Transverse colon (tissue), 4 donors: Measurements from ENCODE around the gene ITGA8. TPM values are rescaled to one million over a fixed set of nuclear protein-coding genes. Genes with fewer than 3 reads are reported as not detected.

Experiments used
- DNase-seq: peaks from one replicate; pipeline ENCODE4 v3.0.0-alpha.2; 2019
- H3K27ac ChIP-seq, 4 donors: fragments of 200-600 bp; sonication (generic); 2 replicates each; pipeline ENCODE4 v1.5.1; 2016 to 2018; ENCODE audit warnings: inconsistent platforms in 4 of 4
- H3K27me3 ChIP-seq: fragments of 200-600 bp; sonication (generic); 2 replicates; pipeline ENCODE4 v1.5.1; 2017; ENCODE audit warnings: inconsistent platforms
- H3K36me3 ChIP-seq, 4 donors: fragments of 200-600 bp; sonication (generic); 2 replicates each; pipeline ENCODE4 v1.5.1; 2017 to 2019; ENCODE audit warnings: inconsistent platforms in 4 of 4
- H3K4me1 ChIP-seq, 4 donors: fragments of 200-600 bp; sonication (generic); 2 replicates each; pipeline ENCODE4 v1.5.1; 2017 to 2020; ENCODE audit warnings: inconsistent platforms in 4 of 4
- H3K4me3 ChIP-seq, 4 donors: fragments of 200-600 bp; sonication (generic); 1 replicate in 1 of 4; 2 replicates in 3 of 4; pipeline versions ENCODE4 v1.5.1 to v1.6.1; 2017 to 2019; ENCODE audit warnings: inconsistent platforms in 4 of 4
- H3K9me3 ChIP-seq, 2 donors: fragments of 200-600 bp; sonication (generic); 2 replicates each; pipeline ENCODE4 v1.5.1; 2017 to 2019; ENCODE audit warnings: inconsistent platforms in 2 of 2
- CTCF ChIP-seq, 5 experiments: fragments of 200-600 bp in 3 of 5; fragments of 450-650 bp in 2 of 5; sonication (generic) in 3 of 5; IDR thresholded peaks; 1 replicate in 2 of 5; 2 replicates in 3 of 5; pipeline ENCODE4 v1.5.1; 2016 to 2017; ENCODE audit warnings: antibody characterized with exemption in 5 of 5, inconsistent platforms in 3 of 5, mild to moderate bottlenecking in 2 of 5, moderate library complexity in 1 of 5
- EP300 ChIP-seq: sonication (generic); formaldehyde crosslinking; IDR thresholded peaks from one replicate; pipeline ENCODE4 v1.6.1; 2017; ENCODE audit warnings: antibody characterized with exemption, low read depth
- POLR2A ChIP-seq: fragments of 450-650 bp; IDR thresholded peaks from one replicate; pipeline ENCODE4 v1.6.1; 2016; ENCODE audit warnings: antibody characterized with exemption, mild to moderate bottlenecking, moderate library complexity
- POLR2AphosphoS5 ChIP-seq, 3 donors: sonication (generic); formaldehyde crosslinking; IDR thresholded peaks; one replicate each; pipeline ENCODE4 v1.6.1; 2016; ENCODE audit warnings: antibody characterized with exemption in 3 of 3
- WGBS, 2 donors: methylation state at CpG; one replicate each; pipeline ENCODE4 v1.1.5; 2018; ENCODE audit warnings: low coverage in 1 of 2; 5-methylcytosine and 5-hydroxymethylcytosine counted together
- in situ Hi-C, 4 donors: fragments of 200-750 bp; cut with MboI; loops; one replicate each; pipeline versions ENCODE4 v1.15.0 to v1.15.1; 2017; ENCODE audit warnings: low sequenced_read_pairs in 3 of 4, low pct_ligation_motif_present in 1 of 4, low pct_unique_long_range_greater_than_20kb in 1 of 4
- intact Hi-C: fragments of 100-400 bp; cut with DNase I; formaldehyde crosslinking; loops from one replicate; pipeline ENCODE4 v1.15.1; 2023; ENCODE audit warnings: low total_unique reads
- total RNA-seq, 4 donors: library from RNA; depleted of rRNA; stranded (reverse); fragments of >200 nt; gene quantifications; one replicate each; pipeline ENCODE4 v1.1.0, GENCODE V29; 2016

The ITGA8 gene
- total RNA-seq, 4 donors from 2014 or later, result 1.4 to 4.9 (median 3.3) TPM; not detected in 1

DNA sequence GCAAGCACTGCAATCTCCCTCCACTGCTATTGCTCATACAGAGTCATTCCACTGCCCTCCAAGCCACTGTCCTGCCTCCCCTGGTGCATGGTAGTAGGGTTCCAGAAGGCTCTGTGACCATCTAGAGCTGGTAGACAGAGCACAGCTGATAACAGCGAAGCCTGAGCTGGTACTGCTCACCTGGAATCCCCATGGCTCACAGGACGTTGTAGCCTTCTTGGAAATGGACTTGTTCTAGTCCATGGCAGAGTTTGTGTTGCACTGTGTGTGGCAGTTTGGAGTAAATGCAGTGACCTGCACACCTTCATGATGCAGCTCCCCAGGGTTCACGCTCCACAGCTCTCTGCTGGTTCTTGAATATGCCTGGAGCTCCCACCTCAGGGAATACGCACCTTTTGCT is 67.0 kb downstream of the ITGA8 start:
- no peaks in the 10 kb centered on the region for H3K36me3 ChIP-seq
- WGBS, 2 donors, result 82 to 89% methylated on average over 3 to 4 of the region's 4 CpGs
- H3K27me3 ChIP-seq, result no peaks in the 10 kb centered on the region
- DNase-seq, result no peak
- H3K4me1 ChIP-seq, result no peaks in the 10 kb centered on the region
- in situ Hi-C loops, result no loop called here
- H3K4me3 ChIP-seq, result no peak overlapping the region
- intact Hi-C loops, result no loop called here
- H3K27ac ChIP-seq, result no peak overlapping the region
- no peaks in the 10 kb centered on the region for H3K9me3 ChIP-seq
- TF ChIP-seq EP300, result no peak
- TF ChIP-seq POLR2A, result no peak

DNA sequence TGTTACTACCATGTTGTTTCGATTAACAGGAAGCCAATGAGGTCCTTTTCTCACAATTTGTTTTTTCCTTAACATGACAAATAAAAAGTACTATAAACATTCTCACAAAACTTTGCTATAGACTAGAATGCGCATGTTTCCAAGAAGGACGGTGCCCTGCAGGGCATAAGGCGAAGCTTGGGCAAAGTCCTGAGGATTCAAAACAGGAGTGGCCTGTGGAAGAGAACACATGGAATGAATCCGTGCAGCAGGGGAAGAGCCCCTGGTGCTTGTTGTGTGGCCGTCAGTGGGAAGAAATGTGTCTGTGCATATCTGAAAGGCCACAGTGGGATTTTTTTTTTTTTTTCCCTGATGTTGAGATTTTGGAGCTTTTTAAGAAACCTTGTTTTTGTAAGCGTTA is 67.6 kb downstream of the ITGA8 start:
- no peaks in the 10 kb centered on the region for H3K27me3 ChIP-seq
- in situ Hi-C loops (no loop called here), intact Hi-C loops (no loop called here)
- no peak for DNase-seq
- WGBS, 2 donors, result 67 to 76% methylated on average over 7 of the region's 7 CpGs
- no peaks in the 10 kb centered on the region for H3K4me1 ChIP-seq
- H3K9me3 ChIP-seq, result no peaks in the 10 kb centered on the region
- H3K4me3 ChIP-seq, result no peak overlapping the region
- no peaks in the 10 kb centered on the region for H3K36me3 ChIP-seq
- TF ChIP-seq EP300, result no peak
- no peak for TF ChIP-seq POLR2A
- TF ChIP-seq POLR2AphosphoS5 (IDR thresholded peaks at IDR 0.05), result no peak
- TF ChIP-seq CTCF (IDR thresholded peaks at IDR 0.05), result no peak
- no peak overlapping the region for H3K27ac ChIP-seq

- no peaks in the 10 kb centered on the region for H3K36me3 ChIP-seq
- WGBS, 2 donors, result 50 to 75% methylated on average over 6 of the region's 6 CpGs
- no peaks in the 10 kb centered on the region for H3K27me3 ChIP-seq
- H3K4me3 ChIP-seq, result no peak overlapping the region
- TF ChIP-seq EP300 (no peak), CTCF (IDR thresholded peaks at IDR 0.05) (no peak), POLR2A (no peak), POLR2AphosphoS5 (IDR thresholded peaks at IDR 0.05) (no peak)
- intact Hi-C loops, result no loop called here
- no peaks in the 10 kb centered on the region for H3K4me1 ChIP-seq
- DNase-seq, result no peak
- in situ Hi-C loops, result no loop called here
- H3K9me3 ChIP-seq, result no peaks in the 10 kb centered on the region
- H3K27ac ChIP-seq, result no peak overlapping the region
Observed at GRCh38 chr10:15651175-15651574, 68.5 kb downstream of the ITGA8 start.

DNA sequence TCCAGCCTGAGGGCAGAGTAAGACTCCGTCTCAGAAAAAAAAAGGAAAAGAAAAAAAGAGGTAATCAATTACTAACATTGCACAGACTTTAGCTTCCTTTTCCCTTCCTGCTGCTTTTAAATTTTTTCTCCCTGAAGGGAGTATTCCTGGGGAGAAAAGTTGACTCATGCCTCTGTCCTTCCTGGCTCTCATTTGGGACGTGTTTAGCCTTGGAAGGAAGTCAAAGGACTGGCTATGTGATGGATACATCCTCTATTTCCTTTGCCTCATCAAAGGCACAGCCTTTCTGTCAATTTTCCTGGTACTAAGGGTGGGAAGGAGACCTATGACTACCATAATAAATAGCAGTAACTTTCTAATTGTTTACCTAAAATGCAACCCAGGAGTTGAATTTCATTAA is 77.6 kb downstream of the ITGA8 start:
- TF ChIP-seq CTCF (IDR thresholded peaks at IDR 0.05) (no peak), POLR2AphosphoS5 (IDR thresholded peaks at IDR 0.05) (no peak), EP300 (no peak), POLR2A (no peak)
- DNase-seq, result no peak
- Histone ChIP-seq H3K9me3 (no peaks in the 10 kb centered on the region), H3K4me1 (no peaks in the 10 kb centered on the region), H3K27me3 (no peaks in the 10 kb centered on the region), H3K27ac (no peak overlapping the region), H3K36me3 (no peaks in the 10 kb centered on the region), H3K4me3 (no peak overlapping the region)
- intact Hi-C loops (no loop called here), in situ Hi-C loops (no loop called here)
- WGBS, 2 donors, result 59 to 70% methylated on average over 2 of the region's 2 CpGs

GRCh38 chr10:15640536-15641085 is 79.1 kb downstream of the ITGA8 start:
- WGBS, 2 donors, result 77 to 82% methylated on average over 3 to 5 of the region's 5 CpGs
- DNase-seq, result no peak
- no peak for TF ChIP-seq CTCF (IDR thresholded peaks at IDR 0.05)
- TF ChIP-seq POLR2A, result no peak
- no peak for TF ChIP-seq POLR2AphosphoS5 (IDR thresholded peaks at IDR 0.05)
- no peak for TF ChIP-seq EP300
- in situ Hi-C loops, result no loop called here
- Histone ChIP-seq H3K27me3 (no peaks in the 10 kb centered on the region), H3K27ac (no peak overlapping the region), H3K4me1 (no peaks in the 10 kb centered on the region), H3K36me3 (no peaks in the 10 kb centered on the region), H3K9me3 (no peaks in the 10 kb centered on the region), H3K4me3 (no peak overlapping the region)
- intact Hi-C loops, result no loop called here
